A673 (cell line): Measurements from ENCODE around the gene IGSF11. TPM values are rescaled to one million over a fixed set of nuclear protein-coding genes. Genes with fewer than 3 reads are reported as not detected.
A peak's percentile ranks its signal among the peaks of the same experiment; 100 is the strongest.

ENCODE experiments used
- BruUV-seq: library from RNA; stranded (reverse); fragments of 400-500 nt; replicated peaks from 2 replicates; lab custom pipeline; 2021; lab: Mats Ljungman, UMichigan
- CTCF ChIA-PET: fragments of 300-600 bp; sonication (Branson Sonifier 250); formaldehyde crosslinking; loops from one replicate; lab custom pipeline; 2022; ENCODE audit warnings: antibody characterized with exemption; lab: Charles Lee
- POLR2A ChIA-PET: fragments of 300-600 bp; sonication (Branson Sonifier 250); formaldehyde crosslinking; loops from one replicate; lab custom pipeline; 2022; ENCODE audit warnings: antibody characterized with exemption; ENCODE audit not compliant: low non-redundant PET; lab: Charles Lee
- DNase-seq: peaks from one replicate; pipeline ENCODE4 v3.0.0-alpha.2; 2015; ENCODE audit warnings: low spot score
- H3K27ac ChIP-seq: fragments of 200-600 bp; sonication (generic); 2 replicates; pipeline ENCODE4 v1.5.1; 2016; ENCODE audit warnings: mixed run types, low read depth, mild to moderate bottlenecking, mixed read lengths, antibody characterized with exemption, low read length; ENCODE audit not compliant: poor library complexity, severe bottlenecking
- H3K27me3 ChIP-seq: fragments of 200-600 bp; sonication (generic); replicated peaks from 2 replicates; pipeline ENCODE4 v1.6.1; 2017; ENCODE audit warnings: mixed run types, low read depth, mild to moderate bottlenecking, mixed read lengths, antibody characterized with exemption, low read length; ENCODE audit not compliant: insufficient read depth, poor library complexity
- H3K36me3 ChIP-seq: fragments of 200-600 bp; sonication (generic); 2 replicates; pipeline ENCODE4 v1.6.1; 2016; ENCODE audit warnings: mixed run types, mild to moderate bottlenecking, mixed read lengths, antibody characterized with exemption, low read length; ENCODE audit not compliant: insufficient read depth, poor library complexity, severe bottlenecking
- H3K4me1 ChIP-seq: fragments of 200-600 bp; sonication (generic); 2 replicates; pipeline ENCODE4 v1.6.1; 2017; ENCODE audit warnings: mixed run types, mild to moderate bottlenecking, mixed read lengths, antibody characterized with exemption, low read length; ENCODE audit not compliant: insufficient read depth, poor library complexity, severe bottlenecking
- H3K4me3 ChIP-seq: fragments of 200-600 bp; sonication (generic); 2 replicates; pipeline ENCODE4 v1.5.1; 2016; ENCODE audit warnings: low read depth, mixed run types, mild to moderate bottlenecking, mixed read lengths, low read length; ENCODE audit not compliant: poor library complexity, severe bottlenecking
- H3K9me3 ChIP-seq: fragments of 200-600 bp; sonication (generic); 2 replicates; pipeline ENCODE4 v1.6.1; 2016; ENCODE audit warnings: mixed run types, low read depth, mild to moderate bottlenecking, mixed read lengths, antibody characterized with exemption, low read length; ENCODE audit not compliant: poor library complexity, severe bottlenecking
- EZH2 ChIP-seq: fragments of 200-600 bp; sonication (generic); IDR thresholded peaks from 2 replicates; pipeline ENCODE4 v1.6.1; 2017; ENCODE audit warnings: borderline replicate concordance, low read depth, mild to moderate bottlenecking, mixed read lengths, antibody characterized with exemption, low read length; ENCODE audit not compliant: poor library complexity, severe bottlenecking
- intact Hi-C: fragments of 100-400 bp; cut with micrococcal nuclease; formaldehyde crosslinking; loops from one replicate; pipeline ENCODE4 v1.10.0; 2022; ENCODE audit not compliant: unreplicated experiment
- total RNA-seq: library from RNA; stranded (reverse); gene quantifications from 2 replicates; pipeline ENCODE4 v1.2.3, GENCODE V29; 2021
- TF ChIP-seq, protein P1 (sequence below): fragments of 300-800, 200-600 bp; sonication (generic); conservative IDR thresholded peaks from 2 replicates; pipeline ENCODE4 v1.5.1; 2017; ENCODE audit warnings: low read depth, mild to moderate bottlenecking, antibody characterized with exemption, low read length, moderate library complexity, mixed read lengths

IGSF11 gene
- total RNA-seq, 1 experiment from 2014 or later = not detected

DNA sequence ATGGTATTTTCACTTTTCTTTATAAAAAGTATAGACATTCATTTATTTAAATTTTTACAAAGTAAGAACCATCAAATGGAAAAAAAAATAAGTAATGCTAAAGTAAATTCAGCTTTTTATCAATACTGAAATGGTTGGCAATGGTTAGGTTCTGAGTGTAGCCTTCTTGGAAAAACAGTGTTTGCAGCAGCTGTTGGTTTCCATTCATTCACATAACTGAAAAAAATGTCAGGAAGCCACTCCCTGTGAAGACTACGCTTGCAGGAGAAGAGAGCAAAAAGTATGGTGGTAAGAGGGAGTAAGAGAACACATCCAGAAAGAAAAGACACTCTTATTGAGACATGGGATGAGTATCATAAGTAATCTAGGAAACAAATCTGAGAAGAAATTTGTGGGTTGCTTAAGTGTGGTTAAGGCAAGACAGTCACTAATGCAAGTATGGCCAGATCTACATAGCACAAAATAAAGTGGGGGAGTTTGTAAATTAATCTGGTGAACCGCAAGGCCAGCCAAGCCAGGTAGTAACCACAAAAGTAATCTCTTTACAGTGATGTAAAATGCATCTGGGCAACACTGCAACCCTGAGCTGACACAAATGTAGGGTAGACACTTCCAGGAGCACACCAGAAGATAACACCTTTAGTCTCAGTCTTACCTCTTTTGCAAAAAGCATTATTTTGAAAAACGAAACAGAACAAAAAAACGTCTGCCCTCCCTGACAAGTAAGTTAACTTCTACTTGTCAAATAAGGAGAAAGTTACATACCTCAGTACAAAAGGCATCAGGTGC, 133.7 kb downstream of the IGSF11 start:
- ChIA-PET POLR2A (no interaction called here), CTCF (no interaction called here)
- Histone ChIP-seq H3K4me3 (no peak overlapping the region), H3K27me3 (peaks cover 10% of the 10 kb centered on the region), H3K9me3 (no peaks in the 10 kb centered on the region), H3K36me3 (no peaks in the 10 kb centered on the region), H3K4me1 (no peaks in the 10 kb centered on the region), H3K27ac (no peak overlapping the region)
- no peak for TF ChIP-seq EZH2
- TF ChIP-seq, protein P1, sequence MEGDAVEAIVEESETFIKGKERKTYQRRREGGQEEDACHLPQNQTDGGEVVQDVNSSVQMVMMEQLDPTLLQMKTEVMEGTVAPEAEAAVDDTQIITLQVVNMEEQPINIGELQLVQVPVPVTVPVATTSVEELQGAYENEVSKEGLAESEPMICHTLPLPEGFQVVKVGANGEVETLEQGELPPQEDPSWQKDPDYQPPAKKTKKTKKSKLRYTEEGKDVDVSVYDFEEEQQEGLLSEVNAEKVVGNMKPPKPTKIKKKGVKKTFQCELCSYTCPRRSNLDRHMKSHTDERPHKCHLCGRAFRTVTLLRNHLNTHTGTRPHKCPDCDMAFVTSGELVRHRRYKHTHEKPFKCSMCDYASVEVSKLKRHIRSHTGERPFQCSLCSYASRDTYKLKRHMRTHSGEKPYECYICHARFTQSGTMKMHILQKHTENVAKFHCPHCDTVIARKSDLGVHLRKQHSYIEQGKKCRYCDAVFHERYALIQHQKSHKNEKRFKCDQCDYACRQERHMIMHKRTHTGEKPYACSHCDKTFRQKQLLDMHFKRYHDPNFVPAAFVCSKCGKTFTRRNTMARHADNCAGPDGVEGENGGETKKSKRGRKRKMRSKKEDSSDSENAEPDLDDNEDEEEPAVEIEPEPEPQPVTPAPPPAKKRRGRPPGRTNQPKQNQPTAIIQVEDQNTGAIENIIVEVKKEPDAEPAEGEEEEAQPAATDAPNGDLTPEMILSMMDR = no peak
- BruUV-seq = no TSS peak
- intact Hi-C loops = no loop called here
- no peak for DNase-seq

GRCh38 chr3:118890206-118890605, 144.4 kb downstream of the IGSF11 start:
- H3K27ac ChIP-seq = no peak overlapping the region
- peak; percentile 2 for DNase-seq
- H3K4me1 ChIP-seq = no peaks in the 10 kb centered on the region
- BruUV-seq = no TSS peak
- TF ChIP-seq EZH2 = no peak
- TF ChIP-seq, protein P1 = no peak
- H3K36me3 ChIP-seq = no peaks in the 10 kb centered on the region
- ChIA-PET POLR2A (no interaction called here), CTCF (interaction anchor here (0.7 kb wide), 1 partner anchor 1387 kb away, joined by 3 read pairs; no protein-coding TSS in a partner anchor)
- intact Hi-C loops = no loop called here
- no peaks in the 10 kb centered on the region for H3K9me3 ChIP-seq
- peaks cover 13% of the 10 kb centered on the region for H3K27me3 ChIP-seq
- H3K4me3 ChIP-seq = no peak overlapping the region

DNA sequence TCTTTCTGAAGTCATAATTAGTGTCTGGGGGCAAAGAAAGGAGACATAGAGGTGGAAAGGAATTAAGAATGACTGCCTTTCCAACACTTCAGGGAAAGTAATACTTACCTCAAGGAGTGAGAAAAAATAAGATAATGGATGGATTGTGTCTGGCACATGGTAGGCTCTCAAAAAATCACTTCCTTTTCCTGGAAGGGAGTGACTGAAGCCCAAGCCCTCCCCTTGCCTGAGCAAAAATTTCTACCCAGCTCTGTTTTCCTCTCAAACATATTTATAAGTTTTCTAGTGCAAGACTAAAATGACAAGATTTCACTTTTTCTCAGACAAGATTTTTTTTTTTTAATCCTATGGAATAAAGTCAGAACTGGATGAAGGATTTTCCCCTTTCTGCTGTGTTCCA, 145.0 kb downstream of the IGSF11 start:
- H3K27me3 ChIP-seq = peaks cover 14% of the 10 kb centered on the region
- no peaks in the 10 kb centered on the region for H3K4me1 ChIP-seq
- H3K36me3 ChIP-seq = no peaks in the 10 kb centered on the region
- TF ChIP-seq, protein P1 = no peak
- intact Hi-C loops = no loop called here
- no TSS peak for BruUV-seq
- DNase-seq = no peak
- no peak overlapping the region for H3K4me3 ChIP-seq
- H3K27ac ChIP-seq = no peak overlapping the region
- POLR2A ChIA-PET = no interaction called here
- H3K9me3 ChIP-seq = no peaks in the 10 kb centered on the region
- CTCF ChIA-PET = no interaction called here
